A549 treated with CpdA at 1 μM for 4 hours (cell line): ENCODE data around the gene NBL1. TPM values are rescaled to one million over a fixed set of nuclear protein-coding genes. Genes with fewer than 3 reads are reported as not detected.

Experiments used
- total RNA-seq: library from RNA; stranded (reverse); fragments of 200-300 nt; extraction: Qiagen RNA extraction; gene quantifications from 5 replicates; pipeline ENCODE4 v1.2.3, GENCODE V29; 2022; ENCODE audit warnings: low read depth

Gene NBL1
- 24.5 to 44.1 TPM (median 35.5 TPM) in 5 replicates for total RNA-seq

DNA sequence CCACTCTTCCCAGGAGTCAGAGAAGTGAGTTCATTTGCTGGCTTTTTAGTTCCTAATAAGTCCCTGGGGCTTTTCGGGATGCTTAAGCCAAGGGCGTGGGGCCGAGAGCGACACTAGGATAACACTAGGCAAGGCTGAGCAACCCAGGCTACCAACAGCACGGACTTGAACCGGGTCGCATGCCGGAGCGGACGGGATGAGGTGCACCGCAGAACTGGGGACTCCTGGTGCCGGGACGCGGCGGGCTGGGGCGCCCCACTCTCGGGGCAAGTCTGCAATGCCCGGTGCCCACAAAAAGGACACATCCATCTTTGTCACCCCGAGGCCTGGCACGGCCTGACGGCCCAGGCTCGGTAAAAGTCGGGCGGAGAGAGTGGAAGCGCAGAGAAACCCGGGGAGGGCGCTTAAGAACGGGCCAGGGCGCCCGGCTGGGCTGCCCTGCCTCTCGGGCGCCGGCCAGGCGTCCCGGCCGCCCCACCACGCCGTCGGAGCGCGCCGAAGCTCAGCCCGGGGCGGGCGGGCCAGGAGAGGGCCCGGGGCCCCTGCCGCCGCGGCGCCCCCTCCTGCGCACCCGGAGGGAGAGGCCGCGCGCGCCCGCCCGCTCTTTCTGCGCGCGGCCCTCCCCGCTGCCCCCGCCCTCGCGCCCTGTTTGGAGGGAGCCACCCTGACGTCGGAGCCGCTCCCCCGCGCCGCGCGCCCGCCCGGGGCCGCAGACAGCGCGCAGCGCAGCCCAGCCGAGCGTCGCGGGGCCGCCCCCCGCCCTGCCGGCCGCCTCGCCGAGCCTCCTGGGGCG is at the start of gene NBL1:
TSS of gene NBL1 (plus strand) at position 710 of the 793 bp plus-strand sequence. CDS start 10,720 bp downstream, outside the sequence.

DNA sequence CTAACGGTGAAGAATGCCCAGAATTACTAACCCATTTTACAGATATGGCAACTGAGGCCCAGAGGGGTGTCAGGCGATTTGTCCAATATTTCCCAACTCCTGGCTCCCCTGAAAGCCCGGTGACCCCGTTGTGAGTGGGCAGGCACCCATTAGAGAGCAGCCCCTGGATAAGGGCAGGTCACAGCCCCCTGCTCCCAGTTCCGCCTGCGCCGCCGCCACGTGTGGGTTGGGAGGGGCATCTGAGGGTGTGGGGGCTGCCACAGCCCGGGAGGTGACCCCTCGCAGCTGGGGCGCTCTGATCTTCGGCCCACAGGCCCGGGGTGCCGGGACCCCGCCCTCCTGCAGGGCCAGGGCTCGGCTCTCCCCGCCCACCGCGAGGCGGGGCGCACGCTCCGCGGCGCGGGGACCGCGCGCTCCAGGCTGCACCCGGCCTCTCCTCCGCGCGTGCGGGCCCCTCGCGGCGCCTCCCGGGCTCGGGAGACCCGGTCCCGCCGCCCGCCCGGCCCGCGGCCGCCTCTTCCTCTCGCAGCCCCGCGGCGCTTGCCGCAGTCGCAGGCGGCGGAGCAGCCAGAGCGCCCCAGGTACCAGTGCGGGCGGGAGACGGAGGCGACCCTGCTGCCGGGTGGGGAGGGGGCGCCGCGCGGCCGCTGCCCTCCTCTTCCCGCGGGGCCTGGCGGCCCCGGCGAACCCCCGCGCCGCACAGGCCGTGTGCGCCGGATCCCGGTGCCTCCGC is 20.5 kb downstream of the NBL1 start, which contains the start of gene HTR6:
TSS of gene HTR6 (plus strand) at position 423 of the 733 bp plus-strand sequence. CDS start 879 bp downstream, outside the sequence.

Other genes with a start within 250 kb of the NBL1 start
- gene CAPZB, start 158.8 kb upstream of the NBL1 start, total RNA-seq, result 227 to 236 TPM (median 230 TPM) in 5 replicates
- 0.10 to 0.15 TPM (median 0.14 TPM) in 3 of 5 replicates, not detected in the others for gene HTR6, start 20.6 kb downstream of the NBL1 start, total RNA-seq
- 5.6 to 7.4 TPM (median 6.5 TPM) in 5 replicates for gene TMCO4, start 155.6 kb downstream of the NBL1 start, total RNA-seq
- not detected in 5 replicates for gene RNF186, start 171.0 kb downstream of the NBL1 start, total RNA-seq
- gene OTUD3, start 238.1 kb downstream of the NBL1 start, total RNA-seq, result 2.8 to 4.3 TPM (median 3.0 TPM) in 5 replicates